GM12875 (cell line): ENCODE measurements around the gene DIAPH1.

Experiments
- H3K4me3 ChIP-seq: one replicate; pipeline ENCODE4 v1.5.1; 2011; ENCODE audit warnings: low read depth, low read length, control low read depth
- CTCF ChIP-seq: IDR thresholded peaks from 2 replicates; pipeline ENCODE4 v1.5.1; 2011; ENCODE audit warnings: low read depth, mild to moderate bottlenecking, control low read depth, inconsistent platforms, low read length, moderate library complexity, borderline replicate concordance; ENCODE audit not compliant: insufficient read depth

DIAPH1 gene

GRCh38 chr5:141602606-141603005 lies 16.2 kb downstream of the DIAPH1 start:
- H3K4me3 ChIP-seq = no peak overlapping the region
- no peak for TF ChIP-seq CTCF

GRCh38 chr5:141598391-141599345 lies 20.1 kb downstream of the DIAPH1 start:
- no peak for TF ChIP-seq CTCF

GRCh38 chr5:141597814-141598213 lies 21.0 kb downstream of the DIAPH1 start:
- TF ChIP-seq CTCF = no peak
- no peak overlapping the region for H3K4me3 ChIP-seq

More at GRCh38 chr5:141598391-141599345, 20.1 kb downstream of the DIAPH1 start:
- H3K4me3 ChIP-seq = no peak overlapping the region

GRCh38 chr5:141597394-141597793 lies 21.4 kb downstream of the DIAPH1 start:
- H3K4me3 ChIP-seq = no peak overlapping the region
- no peak for TF ChIP-seq CTCF

GRCh38 chr5:141596867-141597266 lies 21.9 kb downstream of the DIAPH1 start:
- no peak for TF ChIP-seq CTCF
- H3K4me3 ChIP-seq = no peak overlapping the region

GRCh38 chr5:141590127-141590526 lies 28.7 kb downstream of the DIAPH1 start:
- no peak for TF ChIP-seq CTCF

GRCh38 chr5:141586246-141586645 lies 32.6 kb downstream of the DIAPH1 start:
- no peak for TF ChIP-seq CTCF
- H3K4me3 ChIP-seq = no peak overlapping the region

More at GRCh38 chr5:141590127-141590526, 28.7 kb downstream of the DIAPH1 start:
- H3K4me3 ChIP-seq = no peak overlapping the region
